ENCODE data around the gene CCNK.

GRCh38 chr14:99479906-99480869 lies 1.0 kb upstream of the CCNK start, which contains the start of gene SETD3:
- peak in 2 of 5 experiments; percentile 14 to 39 for TF ChIP-seq CTCF (IDR thresholded peaks at IDR 0.05)
- peak in 1 of 2 donors; percentile 44 for TF ChIP-seq EP300 (IDR thresholded peaks at IDR 0.05)
- TF ChIP-seq POLR2A (IDR thresholded peaks at IDR 0.05): peak in 1 of 2 donors; percentile 42

All from tibial nerve (tissue), 4 donors.